Activated CD4-positive, alpha-beta T cell treated with anti-CD3 and anti-CD28 coated beads, Interleukin-2, amount 10 ng/mL, durations not matched to agents 24 days and 14 days (primary cell): ENCODE results near the gene DGKB. TPM values are rescaled to one million over a fixed set of nuclear protein-coding genes. Genes with fewer than 3 reads are reported as not detected.

Experiments
- DNase-seq: peaks from one replicate; pipeline ENCODE4 v3.0.0; 2022
- H3K27ac Mint-ChIP-seq: one replicate; pipeline ENCODE4 v1.8.0; 2022; ENCODE audit warnings: mild to moderate bottlenecking, mixed read lengths
- H3K27me3 Mint-ChIP-seq: one replicate; pipeline ENCODE4 v1.8.0; 2022; ENCODE audit warnings: mixed read lengths
- H3K36me3 Mint-ChIP-seq: one replicate; pipeline ENCODE4 v1.8.0; 2022; ENCODE audit warnings: low read depth, mild to moderate bottlenecking, mixed read lengths
- H3K4me1 Mint-ChIP-seq: one replicate; pipeline ENCODE4 v1.8.0; 2021; ENCODE audit warnings: mixed read lengths
- H3K4me3 Mint-ChIP-seq: one replicate; pipeline ENCODE4 v1.8.0; 2022; ENCODE audit warnings: mild to moderate bottlenecking, moderate library complexity, mixed read lengths
- H3K9me3 Mint-ChIP-seq: one replicate; pipeline ENCODE4 v1.8.0; 2021; ENCODE audit warnings: mixed read lengths
- intact Hi-C: fragments of 100-400 bp; cut with micrococcal nuclease; formaldehyde crosslinking; loops from one replicate; pipeline ENCODE4 v1.15.1; 2023
- total RNA-seq: library from RNA; stranded (reverse); gene quantifications from 2 replicates; pipeline ENCODE4 v1.2.3, GENCODE V29; 2022

The DGKB gene
- total RNA-seq, 1 donor from 2014 or later, result not detected

GRCh38 chr7:14776266-14776665 lies 126.3 kb downstream of the DGKB start:
- intact Hi-C loops, result no loop called here
- Mint-ChIP-seq H3K4me1 (no peaks in the 10 kb centered on the region), H3K36me3 (no peaks in the 10 kb centered on the region), H3K27ac (no peak overlapping the region), H3K4me3 (no peak overlapping the region), H3K27me3 (no peaks in the 10 kb centered on the region), H3K9me3 (peaks cover 6% of the 10 kb centered on the region)
- no peak for DNase-seq

- no peaks in the 10 kb centered on the region for H3K27me3 Mint-ChIP-seq
- no peaks in the 10 kb centered on the region for H3K4me1 Mint-ChIP-seq
- no peaks in the 10 kb centered on the region for H3K36me3 Mint-ChIP-seq
- intact Hi-C loops, result no loop called here
- DNase-seq, result no peak
- H3K9me3 Mint-ChIP-seq, result peaks cover 6% of the 10 kb centered on the region
- H3K27ac Mint-ChIP-seq, result no peak overlapping the region
- H3K4me3 Mint-ChIP-seq, result no peak overlapping the region
Measured at GRCh38 chr7:14773729-14774271, 128.8 kb downstream of the DGKB start.

- no peak overlapping the region for H3K27ac Mint-ChIP-seq
- no peak overlapping the region for H3K4me3 Mint-ChIP-seq
- no peak for DNase-seq
- H3K9me3 Mint-ChIP-seq, result peaks cover 3% of the 10 kb centered on the region
- H3K4me1 Mint-ChIP-seq, result no peaks in the 10 kb centered on the region
- no peaks in the 10 kb centered on the region for H3K27me3 Mint-ChIP-seq
- intact Hi-C loops, result no loop called here
- H3K36me3 Mint-ChIP-seq, result no peaks in the 10 kb centered on the region
Measured at GRCh38 chr7:14770614-14771013, 131.9 kb downstream of the DGKB start.

- no peaks in the 10 kb centered on the region for H3K36me3 Mint-ChIP-seq
- H3K4me1 Mint-ChIP-seq, result no peaks in the 10 kb centered on the region
- no peak overlapping the region for H3K4me3 Mint-ChIP-seq
- DNase-seq, result no peak
- no peaks in the 10 kb centered on the region for H3K9me3 Mint-ChIP-seq
- no peak overlapping the region for H3K27ac Mint-ChIP-seq
- intact Hi-C loops, result no loop called here
- no peaks in the 10 kb centered on the region for H3K27me3 Mint-ChIP-seq
Measured at GRCh38 chr7:14769261-14769660, 133.3 kb downstream of the DGKB start.

- intact Hi-C loops, result no loop called here
- Mint-ChIP-seq H3K9me3 (peaks cover 4% of the 10 kb centered on the region), H3K4me1 (no peaks in the 10 kb centered on the region), H3K36me3 (no peaks in the 10 kb centered on the region), H3K27ac (no peak overlapping the region), H3K4me3 (no peak overlapping the region), H3K27me3 (no peaks in the 10 kb centered on the region)
- DNase-seq, result no peak
Measured at GRCh38 chr7:14767716-14768425, 134.7 kb downstream of the DGKB start.

- no peaks in the 10 kb centered on the region for H3K27me3 Mint-ChIP-seq
- no peaks in the 10 kb centered on the region for H3K4me1 Mint-ChIP-seq
- intact Hi-C loops, result no loop called here
- no peak overlapping the region for H3K27ac Mint-ChIP-seq
- no peaks in the 10 kb centered on the region for H3K36me3 Mint-ChIP-seq
- peaks cover 4% of the 10 kb centered on the region for H3K9me3 Mint-ChIP-seq
- H3K4me3 Mint-ChIP-seq, result no peak overlapping the region
- DNase-seq, result no peak
Measured at GRCh38 chr7:14766747-14767146, 135.8 kb downstream of the DGKB start.

GRCh38 chr7:14765731-14766130 lies 136.8 kb downstream of the DGKB start:
- Mint-ChIP-seq H3K27ac (no peak overlapping the region), H3K9me3 (peaks cover 4% of the 10 kb centered on the region), H3K4me3 (no peak overlapping the region), H3K36me3 (no peaks in the 10 kb centered on the region), H3K27me3 (no peaks in the 10 kb centered on the region), H3K4me1 (no peaks in the 10 kb centered on the region)
- intact Hi-C loops, result no loop called here
- DNase-seq, result no peak

GRCh38 chr7:14762561-14762960 lies 140.0 kb downstream of the DGKB start:
- H3K36me3 Mint-ChIP-seq, result no peaks in the 10 kb centered on the region
- no peaks in the 10 kb centered on the region for H3K4me1 Mint-ChIP-seq
- peaks cover 4% of the 10 kb centered on the region for H3K9me3 Mint-ChIP-seq
- H3K27ac Mint-ChIP-seq, result no peak overlapping the region
- H3K4me3 Mint-ChIP-seq, result no peak overlapping the region
- DNase-seq, result no peak
- intact Hi-C loops, result no loop called here
- H3K27me3 Mint-ChIP-seq, result no peaks in the 10 kb centered on the region

- no peak for DNase-seq
- Mint-ChIP-seq H3K9me3 (peaks cover 4% of the 10 kb centered on the region), H3K27ac (no peak overlapping the region), H3K4me1 (no peaks in the 10 kb centered on the region), H3K27me3 (no peaks in the 10 kb centered on the region), H3K36me3 (no peaks in the 10 kb centered on the region), H3K4me3 (no peak overlapping the region)
- intact Hi-C loops, result no loop called here
Measured at GRCh38 chr7:14761510-14762296, 140.8 kb downstream of the DGKB start.

GRCh38 chr7:14760730-14761478 lies 141.6 kb downstream of the DGKB start:
- no peaks in the 10 kb centered on the region for H3K4me1 Mint-ChIP-seq
- no peaks in the 10 kb centered on the region for H3K27me3 Mint-ChIP-seq
- intact Hi-C loops, result no loop called here
- no peaks in the 10 kb centered on the region for H3K36me3 Mint-ChIP-seq
- no peak for DNase-seq
- no peak overlapping the region for H3K4me3 Mint-ChIP-seq
- H3K27ac Mint-ChIP-seq, result no peak overlapping the region
- H3K9me3 Mint-ChIP-seq, result peaks cover 4% of the 10 kb centered on the region

GRCh38 chr7:14759785-14760184 lies 142.8 kb downstream of the DGKB start:
- peaks cover 4% of the 10 kb centered on the region for H3K9me3 Mint-ChIP-seq
- no peaks in the 10 kb centered on the region for H3K4me1 Mint-ChIP-seq

GRCh38 chr7:14754631-14755030 lies 147.9 kb downstream of the DGKB start:
- H3K36me3 Mint-ChIP-seq, result no peaks in the 10 kb centered on the region
- DNase-seq, result no peak
- no peaks in the 10 kb centered on the region for H3K27me3 Mint-ChIP-seq
- no peaks in the 10 kb centered on the region for H3K9me3 Mint-ChIP-seq
- H3K4me1 Mint-ChIP-seq, result no peaks in the 10 kb centered on the region
- no peak overlapping the region for H3K27ac Mint-ChIP-seq
- H3K4me3 Mint-ChIP-seq, result no peak overlapping the region
- intact Hi-C loops, result no loop called here

More at GRCh38 chr7:14759785-14760184, 142.8 kb downstream of the DGKB start:
- Mint-ChIP-seq H3K27ac (no peak overlapping the region), H3K4me3 (no peak overlapping the region), H3K36me3 (no peaks in the 10 kb centered on the region), H3K27me3 (no peaks in the 10 kb centered on the region)
- no peak for DNase-seq
- intact Hi-C loops, result no loop called here

GRCh38 chr7:14752301-14752700 lies 150.2 kb downstream of the DGKB start:
- intact Hi-C loops, result no loop called here
- Mint-ChIP-seq H3K27me3 (no peaks in the 10 kb centered on the region), H3K36me3 (no peaks in the 10 kb centered on the region), H3K4me1 (no peaks in the 10 kb centered on the region), H3K27ac (no peak overlapping the region), H3K4me3 (no peak overlapping the region), H3K9me3 (no peaks in the 10 kb centered on the region)
- no peak for DNase-seq

GRCh38 chr7:14751461-14751860 lies 151.1 kb downstream of the DGKB start:
- Mint-ChIP-seq H3K9me3 (no peaks in the 10 kb centered on the region), H3K36me3 (no peaks in the 10 kb centered on the region), H3K4me3 (no peak overlapping the region), H3K27ac (no peak overlapping the region), H3K27me3 (no peaks in the 10 kb centered on the region), H3K4me1 (no peaks in the 10 kb centered on the region)
- DNase-seq, result no peak
- intact Hi-C loops, result no loop called here
